Measurements from ENCODE around the gene BCAT1.
"Not testable (repeated sequence)": the region's sequence is repeated elsewhere in the genome, so short reads cannot be mapped to it uniquely, and the experiment has no call there.

BCAT1 gene

DNA sequence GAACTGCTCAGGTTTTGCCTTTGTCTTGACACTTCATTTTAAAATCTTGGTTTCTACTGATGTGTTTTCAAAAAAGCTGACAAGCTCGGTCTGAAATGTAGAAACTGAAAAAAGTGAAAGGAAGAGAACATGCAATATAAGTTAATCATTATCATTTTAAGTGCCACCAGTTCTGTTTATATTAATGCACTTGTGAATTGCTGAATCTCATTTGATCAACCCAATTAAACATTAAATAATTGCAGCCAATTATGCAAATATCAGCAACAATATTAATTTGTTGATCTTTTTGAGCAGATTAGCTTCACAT, 133.8 kb downstream of the BCAT1 start:
- H3K4me3 ChIP-seq (ENCODE audit: low read depth, low read length) = no peak overlapping the region
- H3K4me1 ChIP-seq = no peaks in the 10 kb centered on the region
- H3K36me3 ChIP-seq = peaks cover 47% of the 10 kb centered on the region
- DNase-seq = no peak
- H3K27me3 ChIP-seq = no peaks in the 10 kb centered on the region
- no peaks in the 10 kb centered on the region for H3K9me3 ChIP-seq
- TF ChIP-seq, protein P1, sequence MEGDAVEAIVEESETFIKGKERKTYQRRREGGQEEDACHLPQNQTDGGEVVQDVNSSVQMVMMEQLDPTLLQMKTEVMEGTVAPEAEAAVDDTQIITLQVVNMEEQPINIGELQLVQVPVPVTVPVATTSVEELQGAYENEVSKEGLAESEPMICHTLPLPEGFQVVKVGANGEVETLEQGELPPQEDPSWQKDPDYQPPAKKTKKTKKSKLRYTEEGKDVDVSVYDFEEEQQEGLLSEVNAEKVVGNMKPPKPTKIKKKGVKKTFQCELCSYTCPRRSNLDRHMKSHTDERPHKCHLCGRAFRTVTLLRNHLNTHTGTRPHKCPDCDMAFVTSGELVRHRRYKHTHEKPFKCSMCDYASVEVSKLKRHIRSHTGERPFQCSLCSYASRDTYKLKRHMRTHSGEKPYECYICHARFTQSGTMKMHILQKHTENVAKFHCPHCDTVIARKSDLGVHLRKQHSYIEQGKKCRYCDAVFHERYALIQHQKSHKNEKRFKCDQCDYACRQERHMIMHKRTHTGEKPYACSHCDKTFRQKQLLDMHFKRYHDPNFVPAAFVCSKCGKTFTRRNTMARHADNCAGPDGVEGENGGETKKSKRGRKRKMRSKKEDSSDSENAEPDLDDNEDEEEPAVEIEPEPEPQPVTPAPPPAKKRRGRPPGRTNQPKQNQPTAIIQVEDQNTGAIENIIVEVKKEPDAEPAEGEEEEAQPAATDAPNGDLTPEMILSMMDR (IDR thresholded peaks at IDR 0.05; ENCODE audit: low read depth, low read length) = no peak

GRCh38 chr12:24814379-24815113, 134.4 kb downstream of the BCAT1 start:
- no peaks in the 10 kb centered on the region for H3K27me3 ChIP-seq
- peaks cover 47% of the 10 kb centered on the region for H3K36me3 ChIP-seq
- no peaks in the 10 kb centered on the region for H3K4me1 ChIP-seq
- DNase-seq = no peak
- no peak overlapping the region for H3K4me3 ChIP-seq (ENCODE audit: low read depth, low read length)
- H3K9me3 ChIP-seq = no peaks in the 10 kb centered on the region
- TF ChIP-seq, protein P1 (IDR thresholded peaks at IDR 0.05; ENCODE audit: low read depth, low read length) = no peak

- no peak for DNase-seq
- Histone ChIP-seq H3K4me3 (ENCODE audit: low read depth, low read length) (no peak overlapping the region), H3K4me1 (no peaks in the 10 kb centered on the region), H3K27me3 (no peaks in the 10 kb centered on the region), H3K36me3 (peaks cover 17% of the 10 kb centered on the region), H3K9me3 (peaks cover 3% of the 10 kb centered on the region; the same call in 1 of the 2 replicates)
- TF ChIP-seq, protein P1 (IDR thresholded peaks at IDR 0.05; ENCODE audit: low read depth, low read length) = no peak
These were observed 138.5 kb downstream of the BCAT1 start for GRCh38 chr12:24810378-24810777.

DNA sequence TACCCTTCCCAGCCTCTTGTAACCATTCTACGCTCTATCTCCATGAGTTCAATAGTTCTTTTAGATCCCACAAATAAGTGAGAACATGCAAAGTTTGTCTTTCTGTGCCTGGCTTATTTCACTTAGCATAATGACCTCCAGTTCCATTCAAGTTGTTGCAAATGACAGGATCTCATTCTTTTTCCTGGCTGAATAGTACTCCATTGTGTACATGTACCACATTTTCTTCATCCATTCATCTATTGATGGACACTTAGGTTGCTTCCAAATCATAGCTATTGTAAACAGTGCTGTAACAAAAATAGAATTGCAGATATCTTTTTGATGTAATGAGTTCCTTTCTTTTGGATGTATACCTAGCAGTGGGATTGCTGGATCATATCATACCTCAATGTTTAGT, 139.6 kb downstream of the BCAT1 start:
- not testable (repeated sequence) for DNase-seq; H3K27me3 ChIP-seq; H3K4me1 ChIP-seq; H3K4me3 ChIP-seq (ENCODE audit: low read depth, low read length); H3K9me3 ChIP-seq
- peaks cover 10% of the 10 kb centered on the region for H3K36me3 ChIP-seq

- TF ChIP-seq, protein P1 (IDR thresholded peaks at IDR 0.05; ENCODE audit: low read depth, low read length) = no peak
- no peaks in the 10 kb centered on the region for H3K27me3 ChIP-seq
These were observed 140.2 kb downstream of the BCAT1 start for GRCh38 chr12:24808651-24809050.

GRCh38 chr12:24806386-24806785, 142.5 kb downstream of the BCAT1 start:
- no peak for DNase-seq
- Histone ChIP-seq H3K4me3 (ENCODE audit: low read depth, low read length) (no peak overlapping the region), H3K4me1 (no peaks in the 10 kb centered on the region), H3K27me3 (no peaks in the 10 kb centered on the region), H3K36me3 (no peaks in the 10 kb centered on the region; the same call in 1 of the 2 replicates), H3K9me3 (peaks cover 3% of the 10 kb centered on the region; the same call in 1 of the 2 replicates)
- TF ChIP-seq, protein P1 (IDR thresholded peaks at IDR 0.05; ENCODE audit: low read depth, low read length) = no peak

More at GRCh38 chr12:24808651-24809050, 140.2 kb downstream of the BCAT1 start:
- Histone ChIP-seq H3K36me3 (peaks cover 7% of the 10 kb centered on the region), H3K9me3 (peaks cover 3% of the 10 kb centered on the region; the same call in 1 of the 2 replicates), H3K4me3 (ENCODE audit: low read depth, low read length) (no peak overlapping the region), H3K4me1 (no peaks in the 10 kb centered on the region)
- no peak for DNase-seq
